Esophagus squamous epithelium (tissue), 5 donors: Measurements from ENCODE around the gene C1orf74. TPM values are rescaled to one million over a fixed set of nuclear protein-coding genes. Genes with fewer than 3 reads are reported as not detected.

ENCODE experiments used
- DNase-seq: peaks from one replicate; lab custom pipeline; 2025; lab: John Stamatoyannopoulos, UW
- H3K27ac ChIP-seq, 4 donors: fragments of 200-600 bp; sonication (generic); one replicate each; pipeline ENCODE4 v1.5.1; 2016 to 2019; ENCODE audit warnings: mild to moderate bottlenecking in 1 of 4
- H3K27me3 ChIP-seq, 4 donors: fragments of 200-600 bp; sonication (generic); 1 replicate in 3 of 4; 2 replicates in 1 of 4; pipeline versions ENCODE4 v1.5.1 to v1.6.0; 2017 to 2021; ENCODE audit warnings: antibody characterized with exemption in 1 of 4
- H3K36me3 ChIP-seq, 3 donors: fragments of 200-600 bp; sonication (generic); one replicate each; pipeline ENCODE4 v1.5.1; 2016 to 2019
- H3K4me1 ChIP-seq, 3 donors: fragments of 200-600 bp; sonication (generic); one replicate each; pipeline ENCODE4 v1.5.1; 2017 to 2019
- H3K4me3 ChIP-seq, 4 donors: fragments of 200-600 bp; sonication (generic); 1 replicate in 3 of 4; 2 replicates in 1 of 4; pipeline ENCODE4 v1.5.1; 2016 to 2019; ENCODE audit warnings: mild to moderate bottlenecking in 2 of 4, moderate library complexity in 1 of 4
- H3K9me3 ChIP-seq, 3 donors: fragments of 200-600 bp; sonication (generic); one replicate each; pipeline ENCODE4 v1.5.1; 2016 to 2019
- POLR2A ChIP-seq, 4 donors: fragments of 450-650 bp; IDR thresholded peaks; one replicate each; pipeline ENCODE4 v1.6.1; 2017; ENCODE audit warnings: antibody characterized with exemption in 4 of 4, mild to moderate bottlenecking in 4 of 4, moderate library complexity in 3 of 4
- whole genome bisulfite sequencing, 2 donors: methylation state at CpG; one replicate each; pipeline ENCODE4 v1.1.5; 2018; 5-methylcytosine and 5-hydroxymethylcytosine counted together
- intact Hi-C: fragments of 100-400 bp; cut with DNase I; formaldehyde crosslinking; loops from one replicate; pipeline ENCODE4 v1.15.0; 2022
- total RNA-seq, 4 donors: library from RNA; depleted of rRNA; stranded (reverse); fragments of >200 nt; gene quantifications; one replicate each; pipeline ENCODE4 v1.1.0, GENCODE V29; 2016
- TF ChIP-seq, protein P1 (sequence below), 6 experiments: fragments of 450-650 bp in 4 of 6; fragments of 200-600 bp in 2 of 6; sonication (generic) in 2 of 6; IDR thresholded peaks; one replicate each; pipeline ENCODE4 v1.5.1; 2016 to 2019; ENCODE audit warnings: antibody characterized with exemption in 6 of 6, mild to moderate bottlenecking in 4 of 6, moderate library complexity in 4 of 6
- donor health status: DM: yes; HTN: yes; CAD: no.

The C1orf74 gene
- total RNA-seq, 4 donors from 2014 or later: 2.9 to 6.2 (median 4.1) TPM

DNA sequence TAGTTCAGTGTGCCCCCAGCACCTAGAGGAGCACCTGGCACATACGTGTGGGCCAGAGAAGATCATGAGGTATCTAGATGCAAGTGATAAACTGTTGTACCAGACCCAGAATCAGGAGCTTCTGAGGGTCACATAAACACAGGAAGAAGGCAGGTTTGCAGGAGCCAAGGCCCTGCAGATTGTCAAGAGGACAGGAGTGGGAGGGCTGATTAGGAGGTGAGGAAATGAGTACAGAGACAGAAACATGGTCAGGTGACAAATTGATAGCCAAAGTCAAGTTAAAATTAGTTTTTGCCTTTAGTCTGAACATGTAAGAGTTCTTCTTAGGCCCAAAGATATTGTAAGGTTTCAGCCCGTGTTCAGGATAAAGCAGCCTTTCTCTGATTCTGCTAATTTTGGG is 42.5 kb downstream of the C1orf74 start:
- peak overlapping the region in 2 of 4 donors; percentile 26 to 48 for H3K27ac ChIP-seq
- no peak overlapping the region for H3K4me3 ChIP-seq
- no peaks in the 10 kb centered on the region for H3K9me3 ChIP-seq
- no peak for TF ChIP-seq POLR2A (IDR thresholded peaks at IDR 0.05)
- TF ChIP-seq, protein P1, sequence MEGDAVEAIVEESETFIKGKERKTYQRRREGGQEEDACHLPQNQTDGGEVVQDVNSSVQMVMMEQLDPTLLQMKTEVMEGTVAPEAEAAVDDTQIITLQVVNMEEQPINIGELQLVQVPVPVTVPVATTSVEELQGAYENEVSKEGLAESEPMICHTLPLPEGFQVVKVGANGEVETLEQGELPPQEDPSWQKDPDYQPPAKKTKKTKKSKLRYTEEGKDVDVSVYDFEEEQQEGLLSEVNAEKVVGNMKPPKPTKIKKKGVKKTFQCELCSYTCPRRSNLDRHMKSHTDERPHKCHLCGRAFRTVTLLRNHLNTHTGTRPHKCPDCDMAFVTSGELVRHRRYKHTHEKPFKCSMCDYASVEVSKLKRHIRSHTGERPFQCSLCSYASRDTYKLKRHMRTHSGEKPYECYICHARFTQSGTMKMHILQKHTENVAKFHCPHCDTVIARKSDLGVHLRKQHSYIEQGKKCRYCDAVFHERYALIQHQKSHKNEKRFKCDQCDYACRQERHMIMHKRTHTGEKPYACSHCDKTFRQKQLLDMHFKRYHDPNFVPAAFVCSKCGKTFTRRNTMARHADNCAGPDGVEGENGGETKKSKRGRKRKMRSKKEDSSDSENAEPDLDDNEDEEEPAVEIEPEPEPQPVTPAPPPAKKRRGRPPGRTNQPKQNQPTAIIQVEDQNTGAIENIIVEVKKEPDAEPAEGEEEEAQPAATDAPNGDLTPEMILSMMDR (IDR thresholded peaks at IDR 0.05): no peak
- no peaks in the 10 kb centered on the region for H3K27me3 ChIP-seq
- 58 to 84% methylated on average over 2 of the region's 2 CpGs for WGBS, 2 donors
- H3K36me3 ChIP-seq: no peaks in the 10 kb centered on the region
- DNase-seq: no peak
- peaks cover 0 to 19% (median 0%) of the 10 kb centered on the region in 3 donors for H3K4me1 ChIP-seq
- intact Hi-C loops: loop anchor here (5.0 kb wide), 1 partner anchor 160 kb away; the partner anchor contains the start of gene CAMK1G

DNA sequence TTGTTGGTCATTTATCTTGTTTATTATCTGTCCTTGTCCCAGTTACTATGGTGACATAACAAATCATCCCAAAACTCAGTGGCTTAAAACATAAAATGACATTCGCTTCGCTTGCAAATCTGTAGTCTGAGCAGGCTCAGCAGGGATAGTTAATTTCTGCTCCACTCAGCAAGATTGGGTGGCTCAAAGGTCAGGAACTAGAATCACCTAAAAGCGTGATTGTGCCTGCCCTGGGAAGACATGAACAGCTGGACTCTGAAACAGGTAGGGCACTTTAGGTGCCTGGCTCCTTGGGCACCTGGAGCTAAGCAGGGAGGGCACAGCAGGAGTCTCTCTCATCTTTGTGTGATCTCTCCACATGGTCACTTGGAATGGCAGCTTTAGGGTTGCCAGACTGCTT is 43.2 kb downstream of the C1orf74 start:
- DNase-seq: no peak
- H3K36me3 ChIP-seq: no peaks in the 10 kb centered on the region
- H3K4me1 ChIP-seq: peaks cover 0 to 18% (median 0%) of the 10 kb centered on the region in 3 donors
- H3K9me3 ChIP-seq: no peaks in the 10 kb centered on the region
- intact Hi-C loops: loop anchor here (5.0 kb wide), 1 partner anchor 159 kb away; the partner anchor contains the start of gene CAMK1G
- H3K27ac ChIP-seq: no peak overlapping the region
- no peaks in the 10 kb centered on the region for H3K27me3 ChIP-seq
- WGBS, 2 donors: 76 to 94% methylated on average over 3 of the region's 3 CpGs
- TF ChIP-seq POLR2A (IDR thresholded peaks at IDR 0.05): no peak
- TF ChIP-seq, protein P1 (IDR thresholded peaks at IDR 0.05): no peak
- no peak overlapping the region for H3K4me3 ChIP-seq

DNA sequence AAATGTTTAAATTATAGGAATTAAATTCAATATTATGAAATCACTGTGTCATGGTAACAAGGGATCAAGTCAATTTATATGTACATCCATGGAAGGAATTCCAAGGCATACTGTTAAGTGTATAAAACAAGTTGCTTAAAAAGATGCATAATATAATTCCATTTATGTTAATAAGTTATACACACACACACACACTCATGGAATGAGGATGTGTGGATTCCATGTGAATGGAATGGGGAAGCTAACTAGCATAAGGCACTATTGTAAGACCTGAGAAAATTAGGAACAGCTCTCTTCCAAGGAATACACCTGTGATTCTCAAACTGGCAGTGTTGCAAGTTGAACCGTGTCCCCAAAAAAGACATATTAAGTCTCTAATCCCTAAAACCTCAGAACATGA is 46.1 kb downstream of the C1orf74 start:
- Histone ChIP-seq H3K4me3 (no peak overlapping the region), H3K27ac (no peak overlapping the region), H3K9me3 (no peaks in the 10 kb centered on the region), H3K27me3 (no peaks in the 10 kb centered on the region), H3K4me1 (peaks cover 0 to 8% (median 2%) of the 10 kb centered on the region in 3 donors), H3K36me3 (no peaks in the 10 kb centered on the region)
- intact Hi-C loops: no loop called here
- no peak for DNase-seq
- TF ChIP-seq, protein P1 (IDR thresholded peaks at IDR 0.05): no peak
- TF ChIP-seq POLR2A (IDR thresholded peaks at IDR 0.05): no peak
- WGBS, 2 donors: 55 to 73% methylated on average over 1 of the region's 1 CpG

DNA sequence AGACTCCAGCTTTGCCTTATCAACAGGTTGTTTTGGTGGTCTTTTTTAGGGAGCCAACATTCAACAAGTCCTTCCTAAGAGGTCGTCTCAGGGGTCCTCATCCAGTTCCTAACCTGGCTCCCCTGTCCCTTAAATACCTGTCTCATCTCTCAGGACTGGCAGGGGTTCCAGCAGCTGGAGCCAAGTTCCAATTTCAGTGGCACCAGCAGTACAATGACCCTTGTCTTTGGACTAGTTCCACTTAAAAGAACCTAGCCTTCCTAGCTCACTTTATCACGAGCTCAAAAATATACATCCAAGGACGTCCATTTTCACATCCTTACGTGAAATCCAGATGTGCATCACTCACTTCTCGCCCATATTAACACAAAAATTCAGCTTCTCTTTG is 47.2 kb downstream of the C1orf74 start:
- intact Hi-C loops: no loop called here
- H3K36me3 ChIP-seq: no peaks in the 10 kb centered on the region
- H3K4me3 ChIP-seq: no peak overlapping the region
- H3K27me3 ChIP-seq: no peaks in the 10 kb centered on the region
- H3K27ac ChIP-seq: no peak overlapping the region
- 74 to 77% methylated on average over 5 of the region's 5 CpGs for WGBS, 2 donors
- TF ChIP-seq, protein P1 (IDR thresholded peaks at IDR 0.05): no peak
- TF ChIP-seq POLR2A (IDR thresholded peaks at IDR 0.05): no peak
- DNase-seq: no peak
- no peaks in the 10 kb centered on the region for H3K9me3 ChIP-seq
- peaks cover 0 to 2% (median 0%) of the 10 kb centered on the region in 3 donors for H3K4me1 ChIP-seq

DNA sequence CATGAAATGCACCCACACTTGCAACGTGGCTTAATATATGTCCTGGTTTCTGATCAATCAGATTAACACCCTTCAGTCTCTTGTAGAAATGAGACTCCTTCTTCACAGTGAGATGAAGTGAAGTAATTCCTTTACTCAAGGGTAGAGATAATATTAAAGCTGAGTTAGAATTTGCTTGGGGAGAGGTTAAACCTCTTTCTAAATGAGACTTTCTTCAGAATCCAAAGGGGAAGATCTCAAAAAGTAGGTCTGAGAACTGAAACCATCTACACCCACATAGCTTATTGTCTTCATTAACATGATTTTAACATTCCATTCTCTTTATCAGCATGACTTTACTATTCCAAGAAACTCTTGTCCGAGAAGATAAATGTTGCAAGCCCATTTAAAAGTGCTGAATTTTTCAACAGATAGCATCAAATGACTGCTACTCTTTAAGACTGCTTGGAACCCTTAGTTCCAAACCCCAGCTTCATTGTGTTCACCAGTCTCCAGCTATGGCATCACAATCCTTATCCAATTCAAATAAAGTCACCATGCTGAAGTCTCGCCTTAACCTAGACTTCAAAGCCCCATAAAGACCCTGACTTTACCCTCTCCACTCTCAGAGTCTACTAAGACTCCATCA is 47.8 kb downstream of the C1orf74 start:
- DNase-seq: no peak
- Histone ChIP-seq H3K27me3 (no peaks in the 10 kb centered on the region), H3K27ac (no peak overlapping the region), H3K9me3 (no peaks in the 10 kb centered on the region), H3K36me3 (no peaks in the 10 kb centered on the region), H3K4me1 (peaks cover 0 to 2% (median 0%) of the 10 kb centered on the region in 3 donors), H3K4me3 (no peak overlapping the region)
- WGBS, 2 donors: 71% methylated on average over 3 of the region's 3 CpGs
- TF ChIP-seq, protein P1 (IDR thresholded peaks at IDR 0.05): no peak
- no peak for TF ChIP-seq POLR2A (IDR thresholded peaks at IDR 0.05)
- intact Hi-C loops: no loop called here
